Subcutaneous adipose tissue (tissue), 4 donors: ENCODE data around the gene TNFAIP1. TPM values are rescaled to one million over a fixed set of nuclear protein-coding genes. Genes with fewer than 3 reads are reported as not detected.

Source experiments
- total RNA-seq, 4 donors: library from RNA; depleted of rRNA; stranded (reverse); fragments of >200 nt; gene quantifications; one replicate each; pipeline ENCODE4 v1.1.0, GENCODE V29; 2016
- TF ChIP-seq, protein P1 (sequence below): fragments of 450-650 bp; IDR thresholded peaks from one replicate; pipeline ENCODE4 v1.5.1; 2016; ENCODE audit warnings: low read depth, mild to moderate bottlenecking, control low read depth, antibody characterized with exemption, moderate library complexity

TNFAIP1 gene
- total RNA-seq, 4 donors from 2014 or later = 14.8 to 31.8 (median 21.4) TPM

DNA sequence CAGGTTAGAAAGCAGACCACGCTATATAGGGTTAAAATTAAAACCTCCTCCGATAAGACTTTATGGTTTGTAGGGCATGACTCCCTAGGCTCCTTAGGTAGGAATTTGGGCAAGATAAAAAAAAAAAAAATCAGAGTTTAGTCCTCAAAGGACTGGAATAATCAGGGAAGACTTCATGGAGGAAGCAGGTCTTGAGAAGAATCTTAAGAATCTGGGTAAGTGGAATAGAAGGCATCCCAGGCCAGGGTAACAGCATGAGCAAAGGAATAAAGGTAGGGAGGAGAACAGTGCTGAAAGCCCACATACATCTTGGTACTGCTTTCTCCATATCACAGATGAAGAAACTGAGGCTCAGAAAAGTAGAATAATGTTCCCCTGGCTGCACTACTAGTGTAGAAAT is 55.0 kb downstream of the TNFAIP1 start:
- TF ChIP-seq, protein P1, sequence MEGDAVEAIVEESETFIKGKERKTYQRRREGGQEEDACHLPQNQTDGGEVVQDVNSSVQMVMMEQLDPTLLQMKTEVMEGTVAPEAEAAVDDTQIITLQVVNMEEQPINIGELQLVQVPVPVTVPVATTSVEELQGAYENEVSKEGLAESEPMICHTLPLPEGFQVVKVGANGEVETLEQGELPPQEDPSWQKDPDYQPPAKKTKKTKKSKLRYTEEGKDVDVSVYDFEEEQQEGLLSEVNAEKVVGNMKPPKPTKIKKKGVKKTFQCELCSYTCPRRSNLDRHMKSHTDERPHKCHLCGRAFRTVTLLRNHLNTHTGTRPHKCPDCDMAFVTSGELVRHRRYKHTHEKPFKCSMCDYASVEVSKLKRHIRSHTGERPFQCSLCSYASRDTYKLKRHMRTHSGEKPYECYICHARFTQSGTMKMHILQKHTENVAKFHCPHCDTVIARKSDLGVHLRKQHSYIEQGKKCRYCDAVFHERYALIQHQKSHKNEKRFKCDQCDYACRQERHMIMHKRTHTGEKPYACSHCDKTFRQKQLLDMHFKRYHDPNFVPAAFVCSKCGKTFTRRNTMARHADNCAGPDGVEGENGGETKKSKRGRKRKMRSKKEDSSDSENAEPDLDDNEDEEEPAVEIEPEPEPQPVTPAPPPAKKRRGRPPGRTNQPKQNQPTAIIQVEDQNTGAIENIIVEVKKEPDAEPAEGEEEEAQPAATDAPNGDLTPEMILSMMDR = no peak

DNA sequence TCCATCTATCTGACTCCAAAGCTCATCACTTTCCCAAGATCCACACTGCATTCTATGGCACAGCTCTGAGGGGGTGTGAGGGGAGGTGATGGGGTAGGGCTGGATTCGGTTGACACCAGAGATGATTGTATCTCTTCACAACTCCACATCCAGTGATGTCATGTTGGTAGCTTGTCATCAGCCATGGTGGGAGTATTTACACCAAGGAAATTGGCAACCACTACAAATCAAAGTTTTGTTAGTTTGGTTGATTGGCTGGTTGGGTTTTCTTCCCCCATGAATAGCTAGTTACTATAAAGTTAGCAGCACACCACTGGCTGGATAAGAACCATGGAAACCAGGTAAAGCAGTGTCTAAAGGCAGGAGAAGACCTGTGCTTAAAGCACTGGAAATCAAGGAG is 55.4 kb downstream of the TNFAIP1 start:
- TF ChIP-seq, protein P1 = no peak

DNA sequence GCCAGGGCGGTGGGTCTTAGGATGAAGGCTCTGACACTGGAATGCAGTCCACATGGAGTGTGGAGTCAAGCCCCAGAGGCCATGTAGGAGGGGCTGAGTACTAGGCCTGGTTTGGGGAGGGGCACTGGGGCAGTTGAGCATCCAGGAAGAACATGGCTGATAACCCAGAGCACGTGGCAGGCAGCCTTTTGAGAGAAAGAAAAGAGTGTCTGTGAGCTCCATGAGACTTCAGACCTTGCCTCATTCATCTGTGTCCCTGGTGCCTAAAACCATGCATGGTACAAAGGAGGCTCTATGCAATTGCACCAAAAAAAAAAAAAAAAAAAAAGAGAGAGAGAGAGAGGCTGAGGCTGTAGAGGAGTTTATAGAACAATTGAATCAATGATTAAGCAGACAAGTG is 55.8 kb downstream of the TNFAIP1 start:
- TF ChIP-seq, protein P1 = no peak

GRCh38 chr17:28392491-28392890 is 56.9 kb downstream of the TNFAIP1 start:
- TF ChIP-seq, protein P1 = no peak

- TF ChIP-seq, protein P1 = no peak
These were observed 59.0 kb downstream of the TNFAIP1 start for GRCh38 chr17:28394337-28395116.

DNA sequence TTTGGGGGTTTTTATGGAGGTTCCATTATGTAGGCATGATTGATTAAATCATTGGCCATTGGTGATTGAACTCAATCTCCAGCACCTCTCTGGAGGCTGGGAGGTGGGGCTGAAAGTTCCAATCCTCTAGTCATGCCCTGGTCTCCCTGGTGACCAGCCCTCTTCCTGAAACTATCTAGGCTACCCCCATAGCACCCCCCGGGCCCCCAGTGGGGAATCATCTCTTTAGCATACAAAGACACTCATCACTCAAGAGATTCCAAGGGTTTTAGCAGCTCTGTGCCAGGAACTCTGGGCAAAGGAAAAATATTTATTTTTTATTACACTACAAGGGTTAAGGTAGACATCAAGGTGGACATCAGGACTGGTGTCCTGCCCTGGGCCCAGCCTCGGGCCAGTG is 59.9 kb downstream of the TNFAIP1 start:
- TF ChIP-seq, protein P1 = no peak

DNA sequence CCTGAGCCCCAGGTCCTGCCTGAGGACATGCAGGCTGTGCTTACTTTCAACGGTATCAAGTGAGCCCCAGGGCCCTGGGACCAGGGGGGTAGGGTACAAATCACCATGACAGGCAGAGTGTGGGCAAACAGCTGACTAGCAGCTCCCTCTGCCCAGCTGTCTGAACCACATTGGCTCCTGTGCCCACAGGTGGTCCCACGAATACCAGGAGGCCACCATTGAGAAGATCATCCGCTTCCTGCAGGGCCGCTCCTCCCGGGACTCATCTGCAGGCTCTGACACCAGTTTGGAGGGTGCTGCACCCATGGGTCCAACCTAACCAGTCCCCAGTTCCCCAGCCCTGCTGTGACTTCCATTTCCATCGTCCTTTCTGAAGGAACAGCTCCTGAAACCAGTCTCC is 60.4 kb downstream of the TNFAIP1 start:
- TF ChIP-seq, protein P1 = no peak

Other genes starting within 250 kb of the TNFAIP1 start
- gene TMEM97, start 16.6 kb upstream of the TNFAIP1 start, total RNA-seq = 1 to 10 TPM; 2.6 to 9.5 (median 6.8) TPM
- 10 to 100 TPM; 31.0 to 43.5 (median 37.3) TPM for gene IFT20, start 289 bp upstream of the TNFAIP1 start, total RNA-seq
- gene POLDIP2, start 21.8 kb downstream of the TNFAIP1 start, total RNA-seq = 100 to 1,000 TPM in 1 of 4 donors, 10 to 100 TPM in 3; 56.6 to 103 (median 69.3) TPM
- not detected for gene SEBOX, start 29.4 kb downstream of the TNFAIP1 start, total RNA-seq
- 1 to 10 TPM in 1 of 4 donors, under 1 TPM in 1, not detected in 2; 0.85 to 2.6 TPM for gene VTN, start 34.5 kb downstream of the TNFAIP1 start, total RNA-seq
- gene SARM1, start 35.9 kb downstream of the TNFAIP1 start, total RNA-seq = 1 to 10 TPM; 3.8 to 7.7 (median 5.9) TPM
- 10 to 100 TPM in 3 of 4 donors, 1 to 10 TPM in 1; 7.3 to 16.3 (median 13.1) TPM for gene SLC46A1, start 70.5 kb downstream of the TNFAIP1 start, total RNA-seq
- not detected for gene SLC13A2, start 137.9 kb downstream of the TNFAIP1 start, total RNA-seq
- not detected for gene FOXN1, start 170.6 kb downstream of the TNFAIP1 start, total RNA-seq
- gene UNC119, start 216.9 kb downstream of the TNFAIP1 start, total RNA-seq = 10 to 100 TPM; 15.7 to 26.5 (median 20.8) TPM
- 10 to 100 TPM; 34.9 to 86.7 (median 46.9) TPM for gene PIGS, start 235.8 kb downstream of the TNFAIP1 start, total RNA-seq
- 100 to 1,000 TPM in 2 of 4 donors, 10 to 100 TPM in 2; 29.4 to 355 (median 71.1) TPM for gene ALDOC, start 241.1 kb downstream of the TNFAIP1 start, total RNA-seq